HG03469 (cell line): ENCODE results near the gene AACS.

Experiments
- ATAC-seq: cut with Tn5 transposase; IDR thresholded peaks from one replicate; pipeline ENCODE4 v1.9.1; 2021; ENCODE audit warnings: mild to moderate bottlenecking, moderate library complexity, moderate number of reproducible peaks; ENCODE audit not compliant: unreplicated experiment

AACS gene

GRCh38 chr12:125183187-125184067 lies 118.2 kb downstream of the AACS start:
- peak; percentile 39 for ATAC-seq

DNA sequence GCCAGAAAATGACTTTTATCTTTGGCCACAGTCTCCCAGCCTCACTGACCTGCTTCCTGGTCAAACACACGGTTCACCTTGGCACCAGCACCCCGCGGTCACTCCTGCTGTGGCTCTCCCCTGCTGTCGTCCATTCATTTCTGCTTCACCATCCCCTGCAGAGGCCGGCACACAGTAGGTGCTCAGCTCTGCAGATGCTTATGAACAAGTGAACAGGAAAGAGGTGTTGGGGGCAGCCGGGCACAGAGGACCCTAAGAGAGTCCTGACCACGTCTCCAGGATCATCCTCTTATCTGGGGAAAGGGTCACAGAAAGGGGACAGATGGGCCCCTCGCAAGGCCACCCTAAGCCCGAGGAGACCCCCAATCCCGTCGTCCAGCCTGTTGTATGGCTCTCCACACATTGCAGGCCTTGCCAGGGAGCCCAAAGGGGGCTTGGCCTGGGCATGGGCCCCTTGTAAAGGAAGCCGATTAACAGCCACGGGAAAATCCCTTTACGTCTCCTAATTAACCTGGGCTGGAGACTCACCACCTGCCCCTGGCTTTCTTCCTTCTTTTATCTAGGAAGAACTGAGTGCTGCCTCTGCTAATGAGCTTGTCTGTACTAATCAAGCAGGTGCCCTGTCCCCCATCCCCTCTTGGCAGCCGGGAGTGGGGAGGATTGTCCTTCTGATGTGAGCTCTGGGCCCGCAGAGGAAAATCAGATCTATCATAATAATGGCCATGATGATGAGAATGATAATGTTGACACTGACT lies 119.2 kb downstream of the AACS start:
- no peak for ATAC-seq

DNA sequence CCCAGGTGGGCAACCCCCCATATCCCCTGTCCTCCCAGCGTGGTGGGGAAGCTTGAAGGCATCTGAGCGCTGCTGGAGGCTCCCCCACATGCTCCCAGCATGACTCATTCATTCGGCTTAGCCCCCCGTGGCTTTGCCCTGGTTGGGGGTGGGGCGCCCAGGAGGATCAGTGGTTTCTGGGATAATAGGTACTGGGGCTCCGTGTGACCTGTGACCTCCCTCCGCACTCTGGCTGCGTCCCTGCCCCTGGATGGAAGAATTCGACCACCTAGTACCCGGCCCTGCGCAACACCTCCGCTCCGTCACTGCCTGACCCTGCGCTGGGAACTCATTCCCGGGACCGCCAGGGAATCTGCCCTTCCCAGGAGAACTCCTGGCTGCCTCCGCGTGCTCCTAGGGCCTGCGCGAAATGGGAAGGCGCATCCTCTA lies 120.1 kb downstream of the AACS start:
- no peak for ATAC-seq

DNA sequence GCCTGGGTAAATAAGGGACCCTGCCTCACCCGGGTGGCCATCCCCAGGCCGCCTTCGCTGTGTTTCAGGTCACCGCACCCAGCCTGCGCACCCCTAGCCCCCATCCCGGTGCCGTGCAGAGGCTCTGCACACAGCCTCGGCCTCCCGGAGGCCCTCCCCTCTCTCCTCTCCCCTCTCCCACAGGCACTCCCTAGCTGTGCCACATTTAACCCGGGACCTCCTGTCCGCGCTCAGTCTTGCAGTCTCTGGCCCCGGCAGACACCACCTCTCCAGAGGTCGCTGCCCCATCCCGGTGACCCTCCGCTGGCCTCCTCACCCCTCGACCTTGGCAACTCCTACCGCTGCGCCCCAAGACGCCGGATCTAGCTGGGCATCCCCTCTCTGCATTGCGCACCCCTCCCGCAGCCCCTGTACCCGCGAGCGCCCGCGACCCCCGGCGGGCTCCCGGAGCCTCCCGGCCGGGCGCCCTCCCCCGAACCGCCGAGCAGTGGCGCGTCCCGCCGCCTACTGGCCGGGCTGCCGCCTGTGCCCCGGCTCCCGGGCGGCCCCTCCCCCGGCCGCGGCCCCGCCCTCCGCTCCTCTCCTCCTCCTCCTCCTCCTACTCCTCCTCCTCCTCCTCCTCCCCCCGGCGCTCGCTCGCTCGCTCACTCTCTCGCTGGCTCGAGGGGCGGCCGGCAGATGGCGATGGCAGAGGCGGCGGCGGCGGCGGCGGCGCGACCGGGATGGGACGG lies 120.7 kb downstream of the AACS start, which contains the start of gene TMEM132B:
Gene TMEM132B, plus strand, starts transcription at position 647 of the 731 bp plus-strand sequence.
- ATAC-seq = no peak

GRCh38 chr12:125186471-125187147 lies 121.4 kb downstream of the AACS start:
- no peak for ATAC-seq

DNA sequence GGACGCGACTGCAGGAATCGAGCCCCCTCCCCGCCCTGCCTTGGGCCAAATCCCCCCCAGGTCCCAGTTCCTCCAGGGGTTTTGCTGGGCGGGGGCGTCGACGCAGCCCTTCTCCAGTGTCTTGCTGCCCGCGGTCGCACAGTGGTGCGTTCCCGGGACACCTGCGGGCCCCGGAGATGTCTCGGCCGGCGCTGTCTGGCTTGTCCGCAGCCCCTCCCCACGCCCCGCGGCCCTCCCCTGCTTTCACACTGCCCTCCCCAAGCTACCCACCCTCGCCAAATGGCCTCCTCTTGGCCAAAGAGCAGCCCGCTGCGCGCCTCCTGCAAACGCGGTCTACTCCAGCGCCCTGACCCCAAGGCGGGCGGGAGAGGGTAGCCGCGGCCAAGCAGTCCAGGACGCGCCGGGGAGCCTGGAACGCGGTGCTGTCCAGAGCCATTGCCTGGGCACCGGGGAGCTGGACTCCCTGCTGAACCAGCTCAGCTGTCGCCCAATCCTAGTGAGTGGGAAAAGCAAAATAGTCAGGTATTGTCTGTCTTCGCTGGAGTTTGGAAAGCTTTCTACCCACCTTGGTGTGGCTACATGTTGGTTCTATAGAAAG lies 122.0 kb downstream of the AACS start:
- ATAC-seq = no peak

DNA sequence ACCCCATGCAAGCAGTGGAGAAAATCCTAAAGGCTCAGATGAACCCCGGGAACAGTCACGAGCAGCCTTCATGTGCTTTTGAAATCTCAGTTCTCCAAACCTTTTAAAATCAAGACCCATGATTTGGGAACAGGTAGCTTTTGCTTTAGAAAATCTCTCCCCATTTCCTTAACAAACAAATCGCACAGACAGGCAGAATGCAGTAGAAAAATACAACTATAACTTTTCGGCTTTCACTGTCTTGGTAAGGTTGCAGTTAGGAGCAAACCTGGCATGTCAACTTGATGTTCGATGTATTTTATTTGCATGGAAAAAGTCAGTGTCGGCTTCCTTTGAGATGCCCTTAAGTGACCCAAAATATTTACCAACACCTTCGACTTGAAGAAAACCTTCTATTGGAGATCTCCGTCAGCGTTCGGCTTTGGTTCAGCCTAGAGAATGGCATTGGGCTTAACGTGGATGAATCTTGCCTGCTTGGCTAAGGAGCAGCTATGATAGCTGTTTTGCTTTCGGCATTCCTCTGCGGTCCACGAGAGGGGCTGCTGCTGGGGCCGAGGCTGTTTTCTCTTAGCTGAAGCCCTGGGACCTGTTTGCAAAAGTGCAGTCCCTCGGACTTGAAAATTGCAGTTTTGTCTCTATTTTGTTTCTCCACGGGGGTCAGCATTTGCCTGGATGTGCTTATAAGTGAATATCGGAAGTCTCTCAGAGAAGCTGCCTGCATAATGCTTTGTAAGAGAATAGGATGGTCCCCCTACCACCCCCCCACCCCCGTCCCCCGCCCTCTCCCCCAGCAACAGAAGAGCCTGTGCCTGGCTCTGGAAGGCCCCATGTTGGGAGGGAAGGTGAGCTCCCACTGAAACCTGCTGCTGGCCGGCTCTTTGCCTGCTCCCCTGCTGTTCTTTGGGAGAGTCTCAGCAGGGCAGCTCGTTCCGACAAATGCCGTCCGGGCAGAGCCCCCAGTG lies 122.8 kb downstream of the AACS start:
- no peak for ATAC-seq

DNA sequence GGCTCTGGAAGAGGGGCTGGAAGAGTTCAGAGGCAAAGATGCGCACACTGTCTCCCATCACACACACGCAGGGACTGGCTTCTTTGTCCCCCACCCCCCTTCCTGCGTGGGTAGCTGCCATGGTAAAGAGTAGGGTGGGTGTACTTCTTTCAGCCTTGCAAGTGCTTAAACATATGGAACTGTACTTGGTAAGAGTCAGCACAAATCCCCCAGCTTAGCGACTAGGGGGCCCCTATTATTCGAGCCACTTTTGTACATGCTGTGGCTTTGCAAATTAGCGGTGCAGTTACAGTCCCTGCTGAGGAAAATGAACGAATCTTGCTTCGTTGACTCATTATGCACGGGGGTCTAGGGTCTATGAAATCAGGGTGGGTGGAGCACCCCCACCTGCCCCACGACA lies 123.8 kb downstream of the AACS start:
- no peak for ATAC-seq

DNA sequence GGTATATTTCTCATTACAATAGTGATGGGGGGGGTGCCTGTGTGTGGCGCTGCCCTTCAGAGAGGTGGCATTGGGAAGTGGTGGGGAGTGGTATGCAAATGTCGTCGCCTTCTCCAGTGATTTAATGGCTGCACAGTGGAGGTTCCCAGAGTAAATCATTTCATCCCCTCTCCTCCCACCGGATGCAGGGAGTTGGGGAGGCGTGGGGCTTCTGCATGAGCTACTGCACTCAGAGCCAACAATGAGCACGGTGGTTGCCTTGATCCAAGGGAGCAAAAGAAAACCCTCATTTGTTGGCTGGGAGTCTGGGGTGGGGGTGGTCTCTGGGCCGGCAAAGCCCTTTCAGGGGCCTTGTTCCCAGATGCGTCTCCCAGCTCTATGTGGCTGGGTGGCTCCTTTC lies 124.3 kb downstream of the AACS start:
- ATAC-seq = no peak

GRCh38 chr12:125191361-125192087 lies 126.3 kb downstream of the AACS start:
- ATAC-seq = no peak

- no peak for ATAC-seq
Observed at GRCh38 chr12:125192690-125193221, 127.5 kb downstream of the AACS start.
